ENCODE data around the gene TENM3. TPM values are rescaled to one million over a fixed set of nuclear protein-coding genes. Genes with fewer than 3 reads are reported as not detected.

The TENM3 gene
- total and polyA plus RNA-seq, 2 of the 8 experiments (the other 6 are each of a cell fraction or from before 2014, with no cell fraction given): 36.9 to 69.3 TPM

DNA sequence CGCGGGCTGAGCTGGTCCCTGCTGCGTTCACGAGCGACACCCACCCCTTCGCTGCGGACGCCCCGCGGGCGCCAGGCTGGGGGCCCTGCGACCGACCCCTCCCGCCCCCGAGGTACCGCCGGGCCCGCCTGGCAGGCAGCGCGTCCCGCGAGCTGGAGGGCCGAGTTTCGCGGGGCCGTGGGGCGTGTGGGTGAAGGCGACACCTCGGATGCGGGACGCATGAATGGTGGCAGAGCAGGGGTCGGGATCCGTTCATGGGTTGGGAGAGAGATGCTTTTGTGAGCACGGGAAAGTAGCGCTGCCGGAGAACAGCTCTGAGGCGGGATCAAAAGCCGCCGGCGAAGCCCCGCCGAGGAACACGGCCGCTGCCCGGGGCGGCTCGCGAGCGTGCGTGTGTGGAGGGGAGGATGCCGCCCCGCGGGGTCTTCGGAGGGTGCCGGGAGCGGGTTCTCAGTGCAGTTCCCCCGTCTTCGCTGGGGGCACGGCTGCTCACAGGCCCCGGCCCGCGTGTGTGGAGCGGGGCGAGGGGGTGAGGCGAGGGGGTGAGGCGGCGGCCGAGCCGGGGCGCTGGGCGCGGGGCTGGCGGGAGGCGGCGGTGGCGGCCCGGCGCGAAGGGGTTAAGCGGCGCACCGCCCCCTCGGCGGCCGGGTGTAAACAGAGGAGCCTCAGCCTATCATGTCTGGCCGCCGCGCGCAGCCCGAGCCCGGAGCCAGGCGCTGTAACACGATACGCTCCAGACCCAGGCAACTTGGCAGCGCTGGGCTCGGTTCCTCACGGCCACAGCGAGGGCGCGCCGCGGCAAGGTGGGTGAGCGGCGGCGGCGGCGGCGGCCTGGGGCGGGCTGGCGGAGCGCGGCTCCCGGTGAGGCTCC is 205.3 kb downstream of the TENM3 start (continued):
- no peak for TF ChIP-seq ZNF274 (IDR thresholded peaks at IDR 0.05; ENCODE audit: borderline replicate concordance, extremely low read depth, low read length)
- no peak for TF ChIP-seq JUND (IDR thresholded peaks at IDR 0.05; ENCODE audit: low read length)
